Measurements from ENCODE around the gene PLXNA3. TPM values are rescaled to one million over a fixed set of nuclear protein-coding genes. Genes with fewer than 3 reads are reported as not detected.

Gene PLXNA3
- polyA plus RNA-seq, 3 donors, result 0.02 to 10.9 TPM; not detected in 1

DNA sequence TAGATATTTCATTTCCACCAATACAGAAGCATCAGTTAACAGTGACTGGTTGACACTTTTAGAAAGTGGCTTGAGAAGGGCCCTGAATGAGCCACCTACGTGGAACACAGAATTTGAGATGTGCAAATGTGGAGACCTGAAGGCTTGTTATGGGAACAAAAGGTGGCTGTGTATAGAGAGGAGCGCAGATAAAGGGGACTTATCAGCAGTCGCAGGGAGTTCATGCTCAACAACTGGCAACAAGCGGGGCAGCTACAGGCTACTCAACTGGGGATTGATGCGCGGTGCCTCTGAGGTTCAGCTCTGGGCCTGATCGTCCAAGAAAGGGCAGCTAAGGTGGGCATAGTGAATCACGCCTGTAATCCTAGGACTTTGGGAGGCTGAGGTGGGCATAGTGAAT, 61.3 kb downstream of the PLXNA3 start:
- Histone ChIP-seq H3K4me1 (ENCODE audit: control insufficient read depth in 1 of 2, insufficient read depth in 2 of 2, low read length in 2 of 2) (peaks cover 13 to 14% of the 10 kb centered on the region in 2 donors), H3K27me3 (ENCODE audit: control insufficient read depth in 2 of 2, insufficient read depth in 2 of 2, low read length in 2 of 2) (no peaks in the 10 kb centered on the region), H3K36me3 (replicated peaks in 1 of 2; ENCODE audit: control insufficient read depth in 1 of 2, insufficient read depth in 2 of 2, low read length in 2 of 2) (no peaks in the 10 kb centered on the region), H3K27ac (ENCODE audit: low read depth in 1 of 2, low read length in 2 of 2) (no peak overlapping the region), H2AFZ (ENCODE audit: insufficient read depth, low read depth, low read length, poor library complexity, severe bottlenecking) (no peak overlapping the region), H3K79me2 (ENCODE audit: insufficient read depth, low read length) (peaks cover 3% of the 10 kb centered on the region), H4K20me1 (ENCODE audit: insufficient read depth, low read length) (no peaks in the 10 kb centered on the region), H3K4me3 (replicated peaks in 1 of 3; ENCODE audit: low read depth in 2 of 3, low read length in 3 of 3) (no peak overlapping the region), H3K9ac (ENCODE audit: insufficient read depth, low read length, poor library complexity, severe bottlenecking) (no peak overlapping the region), H3K9me3 (replicated peaks in 1 of 2; ENCODE audit: control insufficient read depth in 1 of 2, insufficient read depth in 1 of 2, low read length in 2 of 2) (peaks cover 0 to 10% of the 10 kb centered on the region in 2 donors), H3K4me2 (replicated peaks; ENCODE audit: extremely low read depth, low read length, poor library complexity, severe bottlenecking) (no peak overlapping the region)
- no peak overlapping the region for H3K27ac Mint-ChIP-seq
- WGBS (ENCODE audit: insufficient coverage), result 94% methylated on average over 3 of the region's 8 CpGs
- no peak overlapping the region for H3K4me3 Mint-ChIP-seq
- DNase-seq, result no peak
- H3K27me3 Mint-ChIP-seq (ENCODE audit: low read depth in 3 of 3), result peaks cover 0 to 13% (median 1%) of the 10 kb centered on the region in 3 donors
- TF ChIP-seq CTCF (IDR thresholded peaks at IDR 0.05), result no peak
- no peaks in the 10 kb centered on the region for H3K36me3 Mint-ChIP-seq
- peaks cover 7% of the 10 kb centered on the region for H3K4me1 Mint-ChIP-seq
- peaks cover 0 to 23% (median 6%) of the 10 kb centered on the region in 7 donors for H3K9me3 Mint-ChIP-seq
- intact Hi-C loops (cut with micrococcal nuclease), result loop anchor here in 1 of 2 donors (5.0 kb wide), 1 partner anchor 112 kb away; the partner anchor contains the start of gene DNASE1L1

- H3K4me3 Mint-ChIP-seq, result no peak overlapping the region
- Histone ChIP-seq H2AFZ (ENCODE audit: insufficient read depth, low read depth, low read length, poor library complexity, severe bottlenecking) (no peak overlapping the region), H3K4me2 (replicated peaks; ENCODE audit: extremely low read depth, low read length, poor library complexity, severe bottlenecking) (no peak overlapping the region), H3K36me3 (replicated peaks in 1 of 2; ENCODE audit: control insufficient read depth in 1 of 2, insufficient read depth in 2 of 2, low read length in 2 of 2) (peaks cover 3 to 6% of the 10 kb centered on the region in 2 donors), H3K79me2 (ENCODE audit: insufficient read depth, low read length) (no peaks in the 10 kb centered on the region), H3K4me3 (replicated peaks in 1 of 3; ENCODE audit: low read depth in 2 of 3, low read length in 3 of 3) (no peak overlapping the region), H3K9me3 (replicated peaks in 1 of 2; ENCODE audit: control insufficient read depth in 1 of 2, insufficient read depth in 1 of 2, low read length in 2 of 2) (no peaks in the 10 kb centered on the region), H3K27me3 (ENCODE audit: control insufficient read depth in 2 of 2, insufficient read depth in 2 of 2, low read length in 2 of 2) (no peaks in the 10 kb centered on the region), H3K9ac (ENCODE audit: insufficient read depth, low read length, poor library complexity, severe bottlenecking) (no peak overlapping the region), H3K27ac (ENCODE audit: low read depth in 1 of 2, low read length in 2 of 2) (no peak overlapping the region), H3K4me1 (ENCODE audit: control insufficient read depth in 1 of 2, insufficient read depth in 2 of 2, low read length in 2 of 2) (peaks cover 11 to 12% of the 10 kb centered on the region in 2 donors), H4K20me1 (ENCODE audit: insufficient read depth, low read length) (no peaks in the 10 kb centered on the region)
- 69% methylated on average over 5 of the region's 14 CpGs for WGBS (ENCODE audit: insufficient coverage)
- peaks cover 0 to 2% (median 0%) of the 10 kb centered on the region in 7 donors for H3K9me3 Mint-ChIP-seq
- peaks cover 1 to 19% (median 1%) of the 10 kb centered on the region in 3 donors for H3K27me3 Mint-ChIP-seq (ENCODE audit: low read depth in 3 of 3)
- TF ChIP-seq CTCF (IDR thresholded peaks at IDR 0.05), result no peak
- no peak overlapping the region for H3K27ac Mint-ChIP-seq
- peaks cover under 1% of the 10 kb centered on the region in 2 donors for H3K36me3 Mint-ChIP-seq
- peaks cover 11% of the 10 kb centered on the region for H3K4me1 Mint-ChIP-seq
- intact Hi-C loops (cut with micrococcal nuclease), result no loop called here
- DNase-seq, result no peak
Measured at GRCh38 chrX:154525606-154526490, 67.8 kb downstream of the PLXNA3 start.

Measured in CD14-positive monocyte (primary cell).